ENCODE measurements around the gene INPP5A.
A peak's percentile ranks its signal among the peaks of the same experiment; 100 is the strongest.

The INPP5A gene

DNA sequence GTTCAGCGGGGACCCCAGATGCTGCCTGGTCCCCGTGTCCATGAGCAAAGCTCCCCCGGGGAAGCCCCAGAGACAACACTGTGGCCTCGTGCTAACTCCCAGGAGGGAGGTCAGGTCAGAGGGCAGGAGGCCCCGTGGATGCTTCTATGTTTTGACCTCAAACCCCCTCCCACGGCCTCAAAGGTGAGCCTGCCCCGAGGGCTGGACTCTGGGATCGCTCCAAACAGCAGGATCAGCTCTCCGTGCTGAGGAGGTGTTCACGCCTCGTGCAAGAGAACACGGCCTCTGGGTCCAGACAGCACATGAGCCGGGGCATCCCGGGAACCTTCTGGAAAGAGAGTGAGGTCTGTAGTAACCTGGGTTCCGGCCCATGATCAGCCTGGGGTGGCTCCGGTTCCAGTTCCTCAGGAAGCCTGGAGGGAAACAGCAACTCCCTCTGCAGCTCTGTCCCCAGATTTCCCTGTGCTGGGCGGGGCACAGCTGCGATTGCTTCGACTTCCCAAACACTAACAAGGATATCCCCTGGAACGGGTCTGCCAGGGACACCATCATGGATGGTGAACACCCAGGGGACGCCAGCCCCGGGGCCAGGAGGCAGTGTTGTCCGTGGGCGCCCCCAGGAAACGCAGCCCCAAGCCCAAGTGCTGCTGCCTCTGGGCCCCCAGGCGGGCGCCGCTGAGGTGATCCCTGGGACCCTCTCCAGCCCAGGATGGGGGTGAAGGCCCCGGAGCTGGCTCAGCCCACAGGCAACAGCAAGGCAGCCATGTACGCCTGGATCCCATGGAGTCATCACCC is 18.0 kb upstream of the INPP5A start:
- no peak for DNase-seq (ENCODE audit: low read depth)

DNA sequence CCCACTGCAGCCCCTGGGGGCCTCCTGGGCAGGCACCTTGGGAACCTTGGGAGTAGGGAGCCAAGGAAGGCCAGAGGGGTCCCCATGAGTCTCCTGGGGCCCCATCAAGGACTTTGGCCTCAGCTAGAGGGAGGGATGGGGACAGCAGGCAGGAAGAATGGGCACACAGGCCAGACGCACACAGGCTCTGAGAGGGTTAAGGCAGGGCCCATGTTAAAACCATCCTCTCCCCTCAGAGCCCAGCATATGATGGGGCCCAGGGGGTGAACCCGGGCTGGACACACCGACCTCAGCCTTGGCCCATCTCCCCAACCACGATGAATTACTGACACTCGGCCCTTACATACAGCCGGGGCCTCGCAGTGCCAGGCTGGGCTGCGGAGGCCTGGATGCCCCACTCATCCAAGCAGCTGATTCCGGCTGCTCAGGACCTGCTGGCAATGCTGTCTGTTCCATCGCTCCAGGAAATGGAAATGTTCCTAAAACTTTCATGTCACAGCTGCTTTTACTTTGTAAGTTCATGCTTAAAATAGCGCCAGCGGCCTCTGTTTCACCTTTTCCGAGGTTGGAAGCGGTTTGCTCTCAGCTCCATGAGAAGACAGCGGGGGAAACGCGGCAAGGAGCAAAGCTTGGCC is 17.3 kb upstream of the INPP5A start:
- DNase-seq (ENCODE audit: low read depth), result no peak

DNA sequence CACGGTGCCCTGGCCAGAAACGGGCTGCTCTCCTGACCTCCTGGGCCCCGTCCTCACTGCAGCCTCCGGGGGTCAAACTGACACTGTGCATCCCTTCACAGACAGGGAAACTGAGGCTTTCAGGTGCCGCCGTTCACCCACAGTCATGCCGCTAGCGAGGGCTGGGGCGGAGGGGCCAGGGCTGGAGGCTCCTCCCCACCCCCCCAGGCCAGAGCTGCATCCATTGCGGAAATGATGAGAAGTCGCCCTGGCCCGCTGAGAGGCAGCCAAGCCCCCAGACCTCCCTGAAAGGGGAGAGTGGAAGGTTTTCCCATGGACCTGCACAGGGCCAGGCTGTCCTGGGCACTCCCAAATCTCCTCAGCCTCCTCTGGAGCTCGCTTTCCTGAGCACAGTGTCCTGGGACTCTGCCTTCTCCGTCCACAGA is 16.5 kb upstream of the INPP5A start:
- no peak for DNase-seq (ENCODE audit: low read depth)

DNA sequence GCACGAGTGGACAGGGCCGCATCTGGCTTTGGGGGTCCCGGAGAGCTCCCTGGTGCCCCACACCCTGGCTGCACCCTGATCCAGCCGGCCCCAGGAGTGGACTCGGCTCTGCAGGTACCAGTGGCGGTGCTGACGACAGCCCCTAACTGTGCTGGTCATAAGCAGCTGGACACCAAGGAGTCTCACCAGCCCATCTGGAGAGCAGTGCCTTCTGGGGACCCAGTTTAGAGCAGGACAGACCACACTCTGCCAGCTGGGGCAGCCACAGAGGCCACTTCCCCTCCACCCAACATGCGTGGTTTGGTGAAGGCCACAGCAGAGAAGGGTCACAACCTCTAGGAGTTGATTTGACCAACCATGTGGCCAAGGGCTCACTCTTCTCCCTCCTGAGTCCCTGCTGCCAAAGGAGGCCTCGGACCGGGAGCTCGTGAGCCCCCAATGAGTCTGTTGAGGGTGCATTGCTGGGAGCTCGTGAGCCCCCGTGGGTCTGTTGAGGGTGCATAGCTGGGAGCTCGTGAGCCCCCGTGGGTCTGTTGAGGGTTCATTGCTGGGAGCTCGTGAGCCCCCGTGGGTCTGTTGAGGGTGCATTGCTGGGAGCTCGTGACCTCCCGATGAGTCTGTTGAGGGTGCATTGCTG is 16.0 kb upstream of the INPP5A start:
- no peak for DNase-seq (ENCODE audit: low read depth)

DNA sequence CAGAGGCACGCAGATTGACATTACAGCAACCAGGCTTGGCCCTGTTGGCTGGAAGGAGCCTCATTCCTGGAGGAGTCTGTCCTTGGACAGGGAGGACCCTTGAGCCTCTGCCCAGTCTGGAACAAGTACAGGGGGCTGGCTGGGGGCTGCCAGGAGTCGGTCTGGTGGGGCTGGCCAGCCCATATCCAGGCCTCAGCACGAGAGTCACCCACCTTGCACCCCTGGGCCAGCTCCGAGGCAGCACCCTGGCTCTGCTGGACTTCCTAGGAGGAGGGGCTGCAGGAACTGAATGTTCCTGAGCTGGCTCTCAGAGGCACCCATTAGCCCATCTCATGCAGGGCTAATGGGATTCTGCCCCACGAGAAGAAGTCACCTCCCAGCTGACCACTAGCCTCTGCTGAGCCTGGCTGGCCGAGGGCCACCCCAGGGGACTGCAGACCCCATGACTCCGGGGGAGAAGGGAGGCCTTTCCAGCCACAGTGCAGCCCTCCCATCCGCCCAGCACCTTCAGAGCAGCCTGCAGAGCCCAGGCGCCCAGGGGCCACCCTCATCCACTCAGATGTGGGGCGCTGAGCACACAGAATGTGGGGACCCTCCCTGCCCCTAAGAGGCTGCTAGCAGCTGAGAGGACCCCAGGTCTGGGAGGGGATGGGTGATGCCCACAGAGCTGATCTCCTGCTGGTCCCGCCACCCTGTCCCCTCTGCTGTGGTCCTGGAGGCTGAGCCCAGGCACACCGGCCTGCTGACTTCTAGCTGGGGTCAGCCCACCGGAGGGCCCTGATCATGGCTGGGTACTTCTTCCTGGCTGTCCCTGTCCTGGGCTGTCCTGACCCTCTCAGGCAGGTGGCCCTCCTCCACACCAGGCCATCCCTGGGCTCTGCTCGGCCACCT is 14.8 kb upstream of the INPP5A start:
- no peak for DNase-seq (ENCODE audit: low read depth)

DNA sequence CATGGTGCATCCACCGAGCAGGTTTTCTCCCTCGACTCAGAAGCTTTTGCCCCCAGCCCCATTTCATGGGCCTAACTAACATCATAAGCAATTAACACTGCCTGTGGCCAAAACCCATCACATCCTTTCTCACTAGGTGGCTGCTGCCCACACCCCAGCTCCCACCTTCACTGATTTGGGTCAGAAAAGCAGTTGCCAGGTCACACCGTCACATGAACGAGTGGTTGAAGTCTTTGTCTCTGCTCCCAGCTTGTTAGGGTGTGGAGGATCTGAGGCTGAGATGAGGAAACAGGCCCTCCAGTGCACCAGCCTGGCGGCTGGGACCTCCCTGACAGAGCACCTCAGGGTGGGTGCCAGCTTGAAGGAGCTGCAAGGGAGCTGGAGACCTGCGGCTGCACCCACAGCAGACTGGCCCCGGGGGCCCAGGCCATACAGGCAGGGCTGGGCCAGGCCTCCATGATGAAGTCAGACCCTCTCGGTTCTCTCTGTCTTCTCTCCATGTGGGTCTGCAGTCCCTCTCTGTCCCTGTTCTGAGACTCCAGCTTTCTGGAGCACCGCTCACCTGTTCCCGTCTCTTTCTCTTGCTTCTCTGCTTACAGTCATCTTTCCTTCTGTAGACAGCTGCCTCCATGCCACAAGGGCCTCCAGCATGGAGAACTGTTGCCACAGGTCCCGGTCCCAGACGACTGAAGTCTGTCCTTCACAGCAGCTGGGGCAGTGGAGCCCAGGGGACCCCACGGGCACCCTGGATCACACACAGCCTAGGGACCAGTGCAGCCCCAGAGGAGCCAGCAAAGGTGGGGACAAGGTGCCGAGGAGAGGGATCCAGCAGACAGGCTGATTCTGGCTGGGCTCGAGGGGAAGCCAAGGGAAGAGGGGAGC is 13.8 kb upstream of the INPP5A start:
- DNase-seq (ENCODE audit: low read depth), result no peak

DNA sequence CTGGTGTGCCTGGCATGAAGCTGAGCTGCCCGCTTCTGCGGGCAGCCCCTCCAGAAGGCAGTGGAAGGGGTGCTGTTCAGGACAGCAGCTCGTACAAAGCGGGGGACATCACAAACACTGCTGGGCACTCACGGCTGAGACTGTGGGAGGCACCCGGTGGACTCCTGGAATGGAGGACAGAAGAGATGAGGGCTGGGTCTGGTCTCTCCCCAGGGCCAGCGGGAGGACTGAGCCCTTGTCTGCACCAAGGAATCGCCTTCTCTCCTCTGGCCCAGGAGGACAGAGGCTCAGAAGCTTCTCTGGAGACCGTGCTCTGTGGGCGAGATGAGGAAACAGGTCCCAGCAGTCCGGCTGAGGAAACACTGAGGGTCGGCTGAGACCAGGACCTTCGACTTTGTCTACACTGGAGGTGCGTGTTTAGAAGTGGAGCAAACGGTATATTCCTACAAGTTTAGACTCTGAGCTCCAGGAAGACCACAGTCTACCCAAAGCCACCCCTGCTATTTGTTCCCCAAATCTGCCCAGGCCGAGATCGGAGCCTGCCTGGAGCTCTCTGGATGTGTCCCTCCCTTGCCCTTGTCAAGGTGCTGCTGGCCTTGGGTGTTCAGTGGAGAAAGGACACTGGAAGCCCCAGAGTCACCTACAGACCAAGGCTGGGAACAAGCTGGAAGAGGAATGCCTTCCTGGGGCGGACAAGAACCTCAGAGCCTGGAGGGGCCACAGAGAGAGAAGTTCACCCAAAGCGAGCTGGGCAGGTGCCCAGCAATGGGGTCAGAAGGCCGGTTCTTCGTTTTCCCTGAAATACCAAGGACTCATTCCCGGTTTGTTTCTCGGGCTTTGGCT is 12.9 kb upstream of the INPP5A start:
- no peak for DNase-seq (ENCODE audit: low read depth)

DNA sequence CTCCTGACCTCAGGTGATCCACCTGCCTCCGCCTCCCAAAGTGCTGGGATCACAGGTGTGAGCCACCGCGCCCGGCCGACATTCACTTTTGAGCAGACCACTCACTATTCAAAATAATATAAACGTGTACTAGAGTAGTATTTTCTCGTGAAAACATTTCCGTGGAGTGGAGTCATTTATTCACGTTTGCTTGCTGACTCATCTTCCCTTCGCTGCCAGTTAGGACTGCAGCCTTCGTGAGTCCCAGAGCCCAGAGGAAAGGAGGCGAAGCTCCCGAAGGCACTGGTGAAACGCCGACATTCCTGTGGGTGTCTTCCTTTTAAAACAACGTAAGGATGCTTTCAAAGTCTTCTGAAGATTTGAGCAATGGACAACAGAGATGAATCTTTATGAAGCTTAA is 10.9 kb upstream of the INPP5A start:
- DNase-seq (ENCODE audit: low read depth), result no peak

DNA sequence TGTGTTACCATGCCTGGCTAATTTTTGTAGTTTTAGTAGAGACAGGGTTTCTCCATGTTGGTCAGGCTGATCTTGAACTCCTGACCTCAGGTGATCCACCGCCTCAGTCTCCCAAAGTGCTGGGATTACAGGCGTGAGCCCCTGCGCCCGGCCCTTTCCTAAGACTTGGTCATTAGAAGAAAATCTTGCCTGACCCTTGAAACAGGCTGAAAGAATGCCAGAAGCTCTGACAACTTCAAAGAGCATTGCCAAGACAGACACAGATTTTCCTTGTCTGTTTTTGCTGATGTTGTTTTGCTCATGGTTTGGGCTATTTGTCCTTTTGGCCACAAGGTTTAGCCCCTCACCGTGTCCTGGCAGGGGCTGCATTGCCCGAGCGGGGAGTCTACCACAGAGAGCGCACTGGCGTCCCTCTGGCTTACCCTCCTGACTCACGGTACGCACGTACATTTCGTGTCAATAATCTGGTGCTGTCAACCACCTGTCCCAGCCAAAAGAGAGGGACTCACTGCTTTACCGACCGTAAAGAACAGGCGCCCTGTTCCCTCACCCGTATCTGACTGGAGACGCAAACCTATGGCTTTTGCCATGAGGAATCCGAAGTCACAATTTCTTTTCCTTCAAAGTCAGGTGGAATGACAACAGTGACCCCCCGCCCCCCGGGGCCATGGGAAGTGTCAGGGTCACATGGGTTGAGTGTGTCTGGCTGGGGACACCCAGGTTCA is 10.1 kb upstream of the INPP5A start:
- no peak for DNase-seq (ENCODE audit: low read depth)

DNA sequence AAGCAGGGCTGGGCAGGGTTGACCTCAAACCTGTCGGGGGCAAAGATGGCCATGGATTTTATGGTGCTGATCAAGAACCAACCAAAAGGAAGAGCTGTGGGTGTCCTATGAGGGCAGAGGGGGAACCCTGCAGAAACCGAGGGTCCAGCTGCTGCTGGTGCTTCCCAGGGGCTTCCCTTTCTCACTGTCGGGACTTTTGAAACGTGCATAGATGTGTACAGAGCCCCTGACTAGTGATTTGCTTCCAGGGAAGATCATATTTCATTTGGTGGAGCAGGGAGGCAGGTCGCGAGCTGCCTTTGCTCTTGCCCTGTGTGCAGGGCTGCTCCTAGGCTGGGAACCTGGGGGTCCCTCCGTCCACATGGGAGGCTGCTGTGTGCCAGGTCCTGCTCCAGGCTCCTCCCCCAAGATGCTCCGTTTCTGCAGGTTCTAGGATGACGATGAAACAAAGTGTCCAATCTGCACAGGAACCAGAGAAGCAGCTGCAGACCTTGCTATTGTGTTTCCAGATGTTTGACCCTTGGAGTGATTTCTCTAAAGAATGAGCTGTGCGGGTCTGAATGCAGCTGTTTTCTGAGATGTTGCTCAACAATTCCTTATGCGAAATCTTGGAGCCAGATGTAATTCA is 9.4 kb upstream of the INPP5A start:
- no peak for DNase-seq (ENCODE audit: low read depth)

DNA sequence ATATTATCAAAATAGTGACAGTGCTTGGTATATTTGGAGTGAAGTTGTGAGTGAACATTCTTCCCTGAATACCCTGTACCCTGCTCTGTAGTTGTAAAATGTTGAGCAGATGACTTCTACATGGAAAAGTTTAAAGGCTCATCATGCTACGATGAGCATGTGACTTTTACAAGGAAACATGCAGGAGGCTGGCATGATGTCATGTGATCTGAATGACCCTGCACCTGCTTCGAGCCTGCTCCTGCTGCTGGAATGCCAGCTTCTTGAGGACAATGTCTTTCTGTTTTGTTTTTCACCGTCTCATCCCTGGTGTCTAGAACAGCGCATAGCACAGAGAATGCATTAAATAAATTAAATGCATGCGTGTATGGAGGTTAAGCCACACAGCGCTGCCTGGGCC is 5.4 kb upstream of the INPP5A start:
- DNase-seq (ENCODE audit: low read depth), result no peak

DNA sequence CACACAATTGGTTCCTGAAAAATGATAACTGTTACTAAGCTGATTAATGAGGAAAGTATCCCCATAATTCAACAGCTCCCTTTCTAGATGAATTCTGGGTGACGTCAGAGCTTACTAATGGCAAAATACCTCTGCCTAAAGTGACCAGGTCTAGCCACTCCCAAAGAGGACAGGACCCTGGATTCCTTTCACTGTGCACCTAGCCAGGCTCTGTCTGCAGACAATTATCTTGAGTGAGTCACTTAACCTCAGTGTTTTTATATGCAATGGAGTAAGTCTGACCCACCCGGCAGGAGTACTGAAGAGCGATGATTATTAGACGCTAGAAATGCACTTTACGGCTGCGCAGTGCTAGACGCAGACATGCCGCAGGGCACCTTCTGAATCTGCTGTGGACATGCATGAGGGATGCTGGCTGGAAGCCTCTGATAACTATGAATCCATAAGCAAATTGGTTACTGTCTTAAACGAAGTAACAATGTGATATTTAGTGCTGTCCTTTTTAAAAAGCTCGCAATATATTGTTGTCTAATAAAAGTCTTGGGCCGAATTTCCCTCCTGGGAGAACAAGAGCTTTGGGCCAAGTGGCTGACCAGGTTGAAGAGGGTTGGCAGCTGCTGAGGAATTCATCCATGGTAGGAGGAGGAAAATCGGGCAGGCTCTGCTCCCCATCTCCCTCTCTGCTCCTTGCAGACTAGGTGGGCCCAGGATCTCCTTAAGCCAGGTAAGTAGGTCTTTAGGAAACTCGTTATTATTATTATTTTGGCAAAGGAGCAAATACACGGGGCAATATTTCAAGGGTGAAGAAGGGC is 4.6 kb upstream of the INPP5A start:
- peak; percentile 94 for DNase-seq (ENCODE audit: low read depth)

DNA sequence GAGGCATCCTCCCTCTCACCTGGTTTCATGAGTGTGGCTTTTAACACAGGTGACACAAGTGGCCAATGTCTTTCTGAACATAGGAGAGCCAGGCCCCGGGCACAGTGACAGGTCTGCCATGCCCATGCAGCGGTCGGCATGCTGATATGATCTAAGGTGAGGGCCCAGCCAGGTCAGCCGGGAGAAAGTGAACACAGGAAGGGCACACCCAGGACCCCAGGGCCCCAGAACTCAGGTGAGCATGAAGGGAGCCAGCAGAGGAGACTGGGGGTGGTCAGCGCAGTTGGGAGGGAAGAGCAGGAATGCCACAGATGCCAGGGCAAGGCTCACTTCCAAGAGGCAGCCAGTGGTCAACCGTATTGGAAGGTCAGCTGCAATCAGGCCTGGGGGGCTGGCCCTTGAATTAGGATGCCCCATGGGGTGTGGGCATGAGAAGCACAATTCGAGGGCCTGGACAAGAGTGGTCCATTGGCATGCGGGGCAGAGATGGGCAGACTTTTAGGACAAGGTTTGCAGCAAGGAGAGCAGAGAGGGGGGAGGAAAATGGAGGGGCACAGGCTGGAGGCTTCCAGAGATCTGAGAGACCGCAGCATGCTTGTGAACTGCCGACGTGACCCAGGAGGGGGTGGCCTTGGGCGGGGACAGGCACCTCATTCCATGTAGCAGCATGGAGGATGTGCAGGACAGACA is 3.9 kb upstream of the INPP5A start:
- DNase-seq (ENCODE audit: low read depth), result no peak

DNA sequence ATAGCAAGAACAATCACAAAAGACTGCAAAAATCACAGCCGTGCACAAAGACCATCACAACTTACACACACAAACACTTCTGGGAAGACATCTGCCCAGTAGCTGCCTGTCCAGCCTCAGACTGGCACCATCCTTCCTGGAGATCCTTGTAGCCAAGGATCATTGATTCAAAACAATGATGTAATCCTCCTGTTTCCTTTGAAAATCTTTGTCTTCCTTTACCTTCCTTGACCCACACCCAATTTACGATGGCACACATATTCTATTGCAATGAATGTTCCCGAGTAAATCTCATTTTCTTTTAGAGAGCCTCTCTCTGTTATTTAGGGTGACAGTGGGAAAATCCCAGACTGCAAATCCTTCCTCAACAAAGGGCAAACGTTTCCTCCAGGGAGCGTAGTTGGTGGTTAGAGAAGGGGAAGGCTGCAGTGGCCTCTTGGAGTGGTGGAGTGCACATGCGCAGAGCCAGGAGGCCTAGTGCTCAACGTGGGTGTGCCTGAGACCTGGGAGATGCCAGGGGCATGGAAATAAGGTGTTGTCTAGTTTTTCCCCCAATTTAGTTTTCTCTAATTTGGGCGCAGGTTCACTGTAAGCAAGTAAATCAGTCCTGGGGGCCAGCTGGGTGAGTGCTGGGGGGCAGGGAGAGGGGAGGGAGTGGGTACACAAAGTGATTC is 3.1 kb upstream of the INPP5A start:
- DNase-seq (ENCODE audit: low read depth), result no peak

DNA sequence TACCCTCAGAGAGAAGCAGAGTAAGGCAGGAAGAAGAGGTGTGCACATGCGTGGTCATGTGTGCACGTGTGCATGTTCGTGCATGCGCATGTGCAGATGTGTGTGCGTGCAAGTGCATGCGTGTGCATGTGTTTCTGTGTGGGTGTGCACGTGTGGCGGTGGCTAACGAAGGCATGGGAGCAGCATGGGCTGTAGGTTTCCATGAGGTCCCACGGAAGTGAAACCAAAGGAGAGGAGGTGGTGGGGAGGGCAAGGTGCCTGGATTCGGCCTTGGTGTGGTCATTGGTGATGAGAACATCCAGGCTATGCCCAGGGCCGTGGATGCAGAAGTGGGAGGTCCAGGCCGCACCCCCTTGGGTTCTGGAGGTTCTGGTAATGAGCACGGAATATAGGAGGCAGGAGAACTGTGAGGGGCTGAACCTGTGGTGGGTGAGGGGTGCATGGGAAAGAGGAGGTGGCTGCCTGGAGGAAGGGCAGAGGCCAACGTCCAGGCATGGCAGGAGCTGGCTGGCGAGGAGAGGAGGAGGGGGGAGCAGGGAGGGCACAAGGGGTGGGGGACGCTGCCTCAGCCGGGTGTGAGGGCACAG is 2.4 kb upstream of the INPP5A start:
- no peak for DNase-seq (ENCODE audit: low read depth)

DNA sequence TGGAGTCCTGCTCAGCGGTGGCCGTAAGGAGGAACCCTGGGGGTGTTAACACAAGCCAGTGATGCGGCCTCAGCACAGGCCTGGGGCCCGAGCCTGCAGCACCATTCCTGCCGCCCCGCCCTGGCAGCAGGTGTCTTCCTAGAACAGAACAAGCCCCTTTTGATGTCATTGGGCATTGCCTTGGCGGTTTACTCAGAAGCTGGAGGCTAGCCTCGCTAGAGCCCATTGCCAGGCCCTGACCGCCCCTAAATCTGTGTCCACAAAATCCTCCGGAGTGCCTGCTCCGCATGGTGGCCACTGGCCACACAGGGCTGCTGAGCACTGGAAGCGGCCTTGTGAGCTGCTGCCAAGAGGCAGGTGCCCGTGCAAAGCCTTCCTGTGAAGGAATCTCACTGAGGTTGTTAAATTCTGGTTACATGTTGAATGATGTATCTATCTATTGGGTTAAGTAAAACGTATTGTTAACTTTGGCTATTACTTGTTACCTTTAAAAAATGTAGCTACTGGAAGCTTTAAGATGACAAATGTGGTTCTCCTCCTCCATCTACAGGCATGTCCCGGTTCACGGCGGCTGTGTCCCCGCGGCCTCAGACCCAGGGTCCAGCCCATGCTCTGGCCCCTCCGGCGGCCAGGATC is 1.2 kb upstream of the INPP5A start:
- DNase-seq (ENCODE audit: low read depth), result no peak

Data from HS-5 (cell line).